ENCODE data around the gene KIF22. TPM values are rescaled to one million over a fixed set of nuclear protein-coding genes. Genes with fewer than 3 reads are reported as not detected.

The KIF22 gene
- total RNA-seq, 1 experiment from 2014 or later = 155 TPM

- DNase-seq (ENCODE audit: low read depth, low spot score) = no peak
- Histone ChIP-seq H3K4me2 (ENCODE audit: low read length) (peak overlapping the region; percentile 78), H3K9me2 (ENCODE audit: insufficient read depth) (no peaks in the 10 kb centered on the region), H3K4me3 (replicated peaks in 1 of 2; ENCODE audit: low read depth in 1 of 2, low read length in 2 of 2) (peak overlapping the region; percentile 87 to 98), H2AFZ (ENCODE audit: low read depth, low read length, poor library complexity, severe bottlenecking) (peak overlapping the region; percentile 56), H4K20me1 (ENCODE audit: insufficient read depth) (no peaks in the 10 kb centered on the region; the same call in 1 of the 2 replicates), H3K27ac (ENCODE audit: low read depth, low read length) (peak overlapping the region; percentile 98), H3K4me1 (ENCODE audit: control insufficient read depth in 1 of 2, insufficient read depth in 2 of 2, low read length in 2 of 2) (peaks cover 40 to 78% of the 10 kb centered on the region in 2 experiments), H3K9me3 (ENCODE audit: control insufficient read depth in 1 of 2, insufficient read depth in 1 of 2, low read depth in 1 of 2, low read length in 2 of 2) (no peaks in the 10 kb centered on the region), H3K9ac (ENCODE audit: low read length) (peak overlapping the region; percentile 97), H3K27me3 (ENCODE audit: insufficient read depth, low read length) (no peaks in the 10 kb centered on the region), H3K36me3 (ENCODE audit: control insufficient read depth in 1 of 2, insufficient read depth in 2 of 2, low read length in 2 of 2) (peaks cover 0 to 8% of the 10 kb centered on the region in 2 experiments; a peak in 2 of 4 replicates), H3K79me2 (ENCODE audit: insufficient read depth, low read length) (peaks cover 40% of the 10 kb centered on the region)
- no peak for ATAC-seq
- ChIA-PET CTCF (interaction anchor here (0.6 to 2.1 kb wide), 16 partner anchors 8 to 216 kb away, joined by 3 to 33 read pairs (median 4); partner anchors contain the start of genes ASPHD1, KIF22, MAZ and SEZ6L2), POLR2A (interaction anchor here (1.0 to 2.2 kb wide), 8 partner anchors 7 to 198 kb away, joined by 3 to 20 read pairs (median 4); partner anchors contain the start of genes ASPHD1, KIF22, SEZ6L2 and TAOK2), RAD21 (ENCODE audit: low non-redundant PET in 1 of 2, low total read pairs in 2 of 2, uncharacterized antibody in 2 of 2, unreplicated experiment in 2 of 2) (interaction anchor here (0.5 to 1.2 kb wide), 5 partner anchors 7 to 580 kb away, joined by 3 to 4 read pairs (median 3); partner anchors contain the start of gene ZNF48 (in 1 of the 2))
- TF ChIP-seq CTCF (IDR thresholded peaks at IDR 0.05 in 2 of 3, conservative IDR thresholded peaks at IDR 0.05 in 1 of 3; ENCODE audit: borderline replicate concordance in 1 of 3, insufficient read depth in 1 of 3, low read depth in 2 of 3, low read length in 2 of 3) (no peak), SIN3A (IDR thresholded peaks at IDR 0.05; ENCODE audit: low read depth) (no peak), EZH2phosphoT487 (IDR thresholded peaks at IDR 0.05; ENCODE audit: borderline replicate concordance) (no peak), EGR1 (IDR thresholded peaks at IDR 0.05; ENCODE audit: low read depth) (no peak), CEBPB (IDR thresholded peaks at IDR 0.05; ENCODE audit: low read depth) (no peak), TCF7L2 (IDR thresholded peaks at IDR 0.05; ENCODE audit: borderline replicate concordance, extremely low read depth, insufficient read depth, insufficient read length) (no peak), ELF1 (IDR thresholded peaks at IDR 0.05; ENCODE audit: borderline replicate concordance, low read depth) (no peak), CBX3 (IDR thresholded peaks at IDR 0.05; ENCODE audit: low read depth) (no peak), MAX (IDR thresholded peaks at IDR 0.05) (no peak)
- intact Hi-C loops (cut with micrococcal nuclease) = loop anchor here (5.0 kb wide), 1 partner anchor 47 kb away; the partner anchor contains the start of gene CDIPT
- TSS peak; percentile 12 for BruUV-seq (replicated peaks)
Measured at GRCh38 chr16:29815032-29815721, 24.6 kb downstream of the KIF22 start.
